ENCODE results near the gene SRP72. TPM values are rescaled to one million over a fixed set of nuclear protein-coding genes. Genes with fewer than 3 reads are reported as not detected.

Gene SRP72
- total RNA-seq, 6 experiments from 2014 or later = 41.3 to 54.8 (median 46.6) TPM

DNA sequence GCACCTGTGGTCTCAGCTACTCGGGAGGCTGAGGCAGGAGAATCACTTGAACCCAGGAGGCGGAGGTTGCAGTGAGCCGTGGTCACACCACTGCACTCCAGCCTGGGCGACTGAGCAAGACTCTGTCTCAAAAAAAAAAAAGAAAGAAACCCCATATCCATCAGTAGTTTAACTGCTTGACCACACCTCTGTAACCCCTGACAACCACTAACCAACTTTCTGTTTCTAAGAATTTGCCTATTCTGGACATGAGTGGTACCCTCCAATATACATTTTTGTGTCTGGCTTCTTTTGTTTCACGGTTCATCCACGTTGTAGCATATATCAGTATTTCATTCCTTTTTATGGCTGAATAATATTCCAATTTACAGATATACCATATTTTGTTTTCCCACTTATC, 41.1 kb upstream of the SRP72 start:
- DNase-seq (no peak), ATAC-seq (no peak)
- WGBS (ENCODE audit: insufficient coverage, low coverage, low lambda C conversion rate, missing lambda C conversion rate) = 91% methylated on average over 6 of the region's 6 CpGs
- no peaks in the 10 kb centered on the region for H3K9me3 ChIP-seq
- intact Hi-C loops (cut with DNase I) = loop anchor here in 1 of 2 donors (10.0 kb wide), 1 partner anchor 119 kb away; no protein-coding TSS in a partner anchor
- no peak overlapping the region for H3K4me3 ChIP-seq
- no peaks in the 10 kb centered on the region for H3K36me3 ChIP-seq
- peaks cover 0 to 4% (median 1%) of the 10 kb centered on the region in 4 donors for H3K4me1 ChIP-seq
- H3K27me3 ChIP-seq = no peaks in the 10 kb centered on the region
- TF ChIP-seq, protein P1, sequence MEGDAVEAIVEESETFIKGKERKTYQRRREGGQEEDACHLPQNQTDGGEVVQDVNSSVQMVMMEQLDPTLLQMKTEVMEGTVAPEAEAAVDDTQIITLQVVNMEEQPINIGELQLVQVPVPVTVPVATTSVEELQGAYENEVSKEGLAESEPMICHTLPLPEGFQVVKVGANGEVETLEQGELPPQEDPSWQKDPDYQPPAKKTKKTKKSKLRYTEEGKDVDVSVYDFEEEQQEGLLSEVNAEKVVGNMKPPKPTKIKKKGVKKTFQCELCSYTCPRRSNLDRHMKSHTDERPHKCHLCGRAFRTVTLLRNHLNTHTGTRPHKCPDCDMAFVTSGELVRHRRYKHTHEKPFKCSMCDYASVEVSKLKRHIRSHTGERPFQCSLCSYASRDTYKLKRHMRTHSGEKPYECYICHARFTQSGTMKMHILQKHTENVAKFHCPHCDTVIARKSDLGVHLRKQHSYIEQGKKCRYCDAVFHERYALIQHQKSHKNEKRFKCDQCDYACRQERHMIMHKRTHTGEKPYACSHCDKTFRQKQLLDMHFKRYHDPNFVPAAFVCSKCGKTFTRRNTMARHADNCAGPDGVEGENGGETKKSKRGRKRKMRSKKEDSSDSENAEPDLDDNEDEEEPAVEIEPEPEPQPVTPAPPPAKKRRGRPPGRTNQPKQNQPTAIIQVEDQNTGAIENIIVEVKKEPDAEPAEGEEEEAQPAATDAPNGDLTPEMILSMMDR (IDR thresholded peaks at IDR 0.05) = no peak
- TF ChIP-seq POLR2A (IDR thresholded peaks at IDR 0.05) = no peak
- H3K27ac ChIP-seq = no peak overlapping the region

DNA sequence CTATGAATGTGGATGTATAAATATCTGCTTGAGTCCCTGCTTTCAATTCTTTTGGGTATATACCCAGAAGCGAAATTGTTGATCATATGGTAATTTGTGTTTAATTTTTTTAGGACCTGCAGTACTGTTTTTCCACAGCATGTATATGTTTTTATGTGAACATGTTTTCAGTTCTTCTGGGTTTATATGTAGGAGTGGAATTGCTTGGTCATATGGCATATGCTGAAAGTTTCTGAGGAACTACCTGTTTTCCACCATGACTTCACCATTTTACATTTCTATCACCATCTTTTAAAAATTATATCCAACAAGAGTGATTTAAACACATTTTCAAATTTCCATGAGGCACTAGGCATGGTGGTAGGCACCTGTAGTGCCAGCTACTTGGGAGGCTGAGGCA, 40.2 kb upstream of the SRP72 start:
- TF ChIP-seq, protein P1 (IDR thresholded peaks at IDR 0.05) = no peak
- TF ChIP-seq POLR2A (IDR thresholded peaks at IDR 0.05) = no peak

DNA sequence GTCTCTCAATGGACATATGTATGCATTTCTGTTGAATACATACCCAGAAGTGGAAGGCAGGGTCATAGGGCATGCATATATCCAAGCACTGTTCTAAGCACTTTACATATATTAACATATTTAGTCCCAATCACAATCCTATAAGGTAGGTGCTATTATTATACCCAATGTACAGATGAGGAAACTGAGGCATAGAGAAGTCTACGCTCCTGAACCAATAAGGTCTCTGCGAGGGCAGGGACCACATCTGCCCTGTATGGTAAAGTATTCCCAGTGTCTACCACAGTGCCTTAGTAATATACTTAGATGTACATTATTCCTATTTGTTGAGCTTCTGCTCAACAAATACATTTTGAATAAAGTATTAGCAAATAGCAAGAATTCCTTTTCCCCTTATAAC, 37.2 kb upstream of the SRP72 start:
- intact Hi-C loops (cut with DNase I) = no loop called here
- Histone ChIP-seq H3K27me3 (no peaks in the 10 kb centered on the region), H3K9me3 (no peaks in the 10 kb centered on the region), H3K4me3 (no peak overlapping the region), H3K27ac (no peak overlapping the region), H3K4me1 (peaks cover 0 to 10% (median 1%) of the 10 kb centered on the region in 4 donors), H3K36me3 (no peaks in the 10 kb centered on the region)
- TF ChIP-seq, protein P1 (IDR thresholded peaks at IDR 0.05) = no peak
- TF ChIP-seq POLR2A (IDR thresholded peaks at IDR 0.05) = no peak
- ATAC-seq (no peak), DNase-seq (no peak)
- 89% methylated on average over 1 of the region's 2 CpGs for WGBS (ENCODE audit: insufficient coverage, low coverage, low lambda C conversion rate, missing lambda C conversion rate)

More for the DNA sequence above, 40.2 kb upstream of the SRP72 start:
- H3K9me3 ChIP-seq = no peaks in the 10 kb centered on the region
- ATAC-seq = no peak
- WGBS (ENCODE audit: insufficient coverage, low coverage, low lambda C conversion rate, missing lambda C conversion rate) = 93% methylated on average over 1 of the region's 1 CpG
- intact Hi-C loops (cut with DNase I) = loop anchor here in 1 of 2 donors (10.0 kb wide), 1 partner anchor 118 kb away; no protein-coding TSS in a partner anchor
- H3K4me3 ChIP-seq = no peak overlapping the region
- H3K27me3 ChIP-seq = no peaks in the 10 kb centered on the region
- H3K27ac ChIP-seq = no peak overlapping the region
- no peak for DNase-seq
- H3K36me3 ChIP-seq = no peaks in the 10 kb centered on the region
- H3K4me1 ChIP-seq = peaks cover 0 to 4% (median 1%) of the 10 kb centered on the region in 4 donors

DNA sequence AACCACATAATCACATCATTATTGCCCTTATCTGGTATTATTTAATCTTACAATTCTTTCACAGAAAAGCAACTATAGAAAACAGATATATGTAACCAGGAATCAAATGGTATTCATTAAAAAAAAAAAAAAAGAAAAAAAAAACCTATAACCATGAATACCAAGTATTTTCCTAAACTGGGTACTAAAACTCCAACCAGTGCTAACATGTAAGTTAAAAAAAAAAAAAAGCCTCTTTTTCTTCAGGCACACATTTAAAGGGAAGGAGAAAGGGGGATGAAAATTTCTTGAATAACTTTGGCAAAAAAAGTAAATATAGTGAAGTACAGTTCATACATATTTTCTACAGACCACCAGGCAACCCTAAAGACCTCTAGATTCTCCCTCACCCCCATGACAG, 34.1 kb upstream of the SRP72 start:
- DNase-seq (no peak), ATAC-seq (no peak)
- no peak for TF ChIP-seq POLR2A (IDR thresholded peaks at IDR 0.05)
- TF ChIP-seq, protein P1 (IDR thresholded peaks at IDR 0.05) = no peak
- Histone ChIP-seq H3K9me3 (no peaks in the 10 kb centered on the region), H3K27me3 (no peaks in the 10 kb centered on the region), H3K36me3 (no peaks in the 10 kb centered on the region), H3K27ac (no peak overlapping the region), H3K4me1 (peaks cover 0 to 9% (median 1%) of the 10 kb centered on the region in 4 donors), H3K4me3 (no peak overlapping the region)
- intact Hi-C loops (cut with DNase I) = no loop called here

All from right lobe of liver (tissue), 6 donors.